ENCODE results near the gene CKLF.

CKLF gene

DNA sequence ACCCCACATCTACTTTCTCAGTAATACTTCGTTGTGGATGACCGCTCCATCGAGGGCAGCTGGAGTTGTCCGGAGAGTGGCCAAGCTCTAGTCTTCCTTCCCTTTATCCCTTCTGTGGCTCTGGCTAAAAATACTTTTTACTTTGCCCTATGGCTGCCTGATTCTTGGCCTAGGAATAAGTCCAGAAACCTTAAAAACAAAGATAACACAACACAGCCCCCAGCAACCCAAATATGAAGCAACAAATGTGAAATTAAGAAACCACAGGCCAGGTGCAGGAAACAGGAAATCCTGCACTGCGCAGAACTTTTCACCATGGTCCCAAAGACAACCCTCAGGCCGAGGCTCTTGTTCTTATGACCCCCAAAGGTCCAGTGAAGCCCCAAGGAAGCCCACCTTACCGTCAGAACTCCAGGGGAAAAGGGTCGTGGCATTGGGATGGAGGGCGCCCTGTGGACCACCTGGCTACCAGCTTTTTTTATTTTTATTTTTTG, 28.5 kb upstream of the CKLF start:
- no peaks in the 10 kb centered on the region for H4K20me1 ChIP-seq (ENCODE audit: low read depth, low read length)
- H3K27ac ChIP-seq (ENCODE audit: low read depth, low read length): peak overlapping the region; percentile 90
- H3K36me3 ChIP-seq (ENCODE audit: low read length): no peaks in the 10 kb centered on the region
- no peaks in the 10 kb centered on the region for H3K9me3 ChIP-seq (ENCODE audit: insufficient read depth, low read length)
- H3K9ac ChIP-seq (ENCODE audit: low read length): peak overlapping the region; percentile 30
- TF ChIP-seq CTCF (IDR thresholded peaks at IDR 0.05; ENCODE audit: insufficient read depth, low read length, poor library complexity, severe bottlenecking) (no peak), EZH2phosphoT487 (conservative IDR thresholded peaks at IDR 0.05; ENCODE audit: low read length) (no peak)
- H3K4me2 ChIP-seq (ENCODE audit: low read depth, low read length, poor library complexity, severe bottlenecking): peak overlapping the region; percentile 66
- no peak overlapping the region for H2AFZ ChIP-seq (ENCODE audit: low read depth, low read length, severe bottlenecking)
- no peaks in the 10 kb centered on the region for H3K9me2 ChIP-seq (replicated peaks; ENCODE audit: insufficient read depth, low read length)
- H3K4me3 ChIP-seq (ENCODE audit: insufficient read depth, low read length, poor library complexity, severe bottlenecking): peak overlapping the region; percentile 24
- H3K27me3 ChIP-seq (ENCODE audit: low read length): no peaks in the 10 kb centered on the region
- H3F3A ChIP-seq (ENCODE audit: insufficient read depth): peaks cover 11% of the 10 kb centered on the region
- H3K79me2 ChIP-seq (ENCODE audit: insufficient read depth, low read length): no peaks in the 10 kb centered on the region

DNA sequence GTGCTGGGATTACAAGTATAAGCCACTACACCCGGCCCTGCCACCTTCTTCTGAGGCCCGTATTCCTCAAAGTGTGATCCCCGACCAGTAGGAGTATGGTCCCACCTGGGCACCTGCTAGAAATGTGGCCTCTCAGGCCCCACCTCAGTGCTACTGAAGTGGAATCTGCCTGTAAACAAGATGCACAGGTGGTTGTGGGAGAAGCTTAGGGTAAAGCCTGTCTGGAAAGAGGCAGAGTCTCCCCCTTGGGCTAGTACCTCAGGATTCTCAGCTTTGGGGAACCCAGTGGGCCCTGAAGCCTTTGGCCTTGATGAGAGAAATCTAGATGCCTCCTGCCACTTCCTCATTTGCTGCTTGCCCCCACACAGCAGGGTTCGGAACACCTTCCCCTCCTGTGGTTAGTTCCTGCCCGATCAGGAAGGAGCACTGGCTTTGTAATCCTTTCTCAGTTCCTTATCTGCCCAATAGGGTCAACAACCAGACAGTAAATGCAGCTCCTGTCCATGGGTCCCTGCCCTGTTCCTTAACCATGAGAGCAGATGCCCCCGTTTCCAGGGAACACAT, 27.7 kb upstream of the CKLF start:
- no peak overlapping the region for H3K4me3 ChIP-seq (ENCODE audit: insufficient read depth, low read length, poor library complexity, severe bottlenecking)
- H3K36me3 ChIP-seq (ENCODE audit: low read length): no peaks in the 10 kb centered on the region
- H3K27me3 ChIP-seq (ENCODE audit: low read length): no peaks in the 10 kb centered on the region
- peak overlapping the region; percentile 30 for H3K9ac ChIP-seq (ENCODE audit: low read length)
- H3K9me3 ChIP-seq (ENCODE audit: insufficient read depth, low read length): no peaks in the 10 kb centered on the region
- no peaks in the 10 kb centered on the region for H3K79me2 ChIP-seq (ENCODE audit: insufficient read depth, low read length)
- TF ChIP-seq EZH2phosphoT487 (conservative IDR thresholded peaks at IDR 0.05; ENCODE audit: low read length): no peak
- no peak for TF ChIP-seq CTCF (IDR thresholded peaks at IDR 0.05; ENCODE audit: insufficient read depth, low read length, poor library complexity, severe bottlenecking)
- no peaks in the 10 kb centered on the region for H3K9me2 ChIP-seq (replicated peaks; ENCODE audit: insufficient read depth, low read length)
- H3K4me2 ChIP-seq (ENCODE audit: low read depth, low read length, poor library complexity, severe bottlenecking): peak overlapping the region; percentile 66
- H2AFZ ChIP-seq (ENCODE audit: low read depth, low read length, severe bottlenecking): no peak overlapping the region
- no peaks in the 10 kb centered on the region for H4K20me1 ChIP-seq (ENCODE audit: low read depth, low read length)
- peaks cover 11% of the 10 kb centered on the region for H3F3A ChIP-seq (ENCODE audit: insufficient read depth)
- H3K27ac ChIP-seq (ENCODE audit: low read depth, low read length): peak overlapping the region; percentile 90

GRCh38 chr16:66525396-66526180, 26.8 kb upstream of the CKLF start:
- Histone ChIP-seq H3K79me2 (ENCODE audit: insufficient read depth, low read length) (no peaks in the 10 kb centered on the region), H3K27ac (ENCODE audit: low read depth, low read length) (0 out of 2 replicates have a peak overlapping the region, but pooled peaks have one; percentile 90), H2AFZ (ENCODE audit: low read depth, low read length, severe bottlenecking) (no peak overlapping the region), H3K4me3 (ENCODE audit: insufficient read depth, low read length, poor library complexity, severe bottlenecking) (no peak overlapping the region), H3F3A (ENCODE audit: insufficient read depth) (peaks cover 11% of the 10 kb centered on the region), H3K36me3 (ENCODE audit: low read length) (no peaks in the 10 kb centered on the region), H3K27me3 (ENCODE audit: low read length) (no peaks in the 10 kb centered on the region), H3K9me2 (replicated peaks; ENCODE audit: insufficient read depth, low read length) (no peaks in the 10 kb centered on the region), H3K9ac (ENCODE audit: low read length) (no peak overlapping the region), H3K4me2 (ENCODE audit: low read depth, low read length, poor library complexity, severe bottlenecking) (peak overlapping the region; percentile 66), H4K20me1 (ENCODE audit: low read depth, low read length) (no peaks in the 10 kb centered on the region), H3K9me3 (ENCODE audit: insufficient read depth, low read length) (no peaks in the 10 kb centered on the region)
- TF ChIP-seq CTCF (IDR thresholded peaks at IDR 0.05; ENCODE audit: insufficient read depth, low read length, poor library complexity, severe bottlenecking) (no peak), EZH2phosphoT487 (conservative IDR thresholded peaks at IDR 0.05; ENCODE audit: low read length) (no peak)
